Tibial artery (tissue), 4 donors: Measurements from ENCODE around the gene ARRDC4.

Experiments used
- DNase-seq, 2 donors: peaks; one replicate each; pipeline ENCODE4 v3.0.0-alpha.2; 2019
- H3K27ac ChIP-seq, 2 donors: fragments of 200-600 bp; sonication (generic) in 1 of 2; 1 replicate in 1 of 2; 2 replicates in 1 of 2; pipeline ENCODE4 v1.5.1; 2018 to 2019; ENCODE audit warnings: mild to moderate bottlenecking in 1 of 2
- H3K27me3 ChIP-seq, 2 donors: fragments of 200-600 bp; sonication (generic) in 1 of 2; one replicate each; pipeline versions ENCODE4 v1.5.1 to v1.6.0; 2016 to 2019
- H3K36me3 ChIP-seq, 3 donors: fragments of 200-600 bp; sonication (generic) in 2 of 3; one replicate each; pipeline ENCODE4 v1.5.1; 2016 to 2019; ENCODE audit warnings: mild to moderate bottlenecking in 2 of 3
- H3K4me1 ChIP-seq, 4 donors: fragments of 200-600 bp; sonication (generic) in 2 of 4; 1 replicate in 3 of 4; 2 replicates in 1 of 4; pipeline ENCODE4 v1.5.1; 2016 to 2019
- H3K4me3 ChIP-seq, 2 donors: fragments of 200-600 bp; sonication (generic) in 1 of 2; 1 replicate in 1 of 2; 2 replicates in 1 of 2; pipeline ENCODE4 v1.5.1; 2018 to 2019; ENCODE audit warnings: mild to moderate bottlenecking in 2 of 2
- H3K9me3 ChIP-seq, 3 donors: fragments of 200-600 bp; sonication (generic) in 1 of 3; one replicate each; pipeline ENCODE4 v1.5.1; 2016 to 2019
- intact Hi-C: fragments of 100-400 bp; cut with DNase I; formaldehyde crosslinking; loops from one replicate; pipeline ENCODE4 v1.15.0; 2023; ENCODE audit warnings: low total_unique reads
- TF ChIP-seq, protein P1 (sequence below), 2 experiments: fragments of 200-600 bp in 1 of 2; fragments of 450-650 bp in 1 of 2; IDR thresholded peaks; one replicate each; pipeline ENCODE4 v1.5.1; 2017 to 2019; ENCODE audit warnings: antibody characterized with exemption in 2 of 2, mild to moderate bottlenecking in 1 of 2, moderate library complexity in 1 of 2

ARRDC4 gene

DNA sequence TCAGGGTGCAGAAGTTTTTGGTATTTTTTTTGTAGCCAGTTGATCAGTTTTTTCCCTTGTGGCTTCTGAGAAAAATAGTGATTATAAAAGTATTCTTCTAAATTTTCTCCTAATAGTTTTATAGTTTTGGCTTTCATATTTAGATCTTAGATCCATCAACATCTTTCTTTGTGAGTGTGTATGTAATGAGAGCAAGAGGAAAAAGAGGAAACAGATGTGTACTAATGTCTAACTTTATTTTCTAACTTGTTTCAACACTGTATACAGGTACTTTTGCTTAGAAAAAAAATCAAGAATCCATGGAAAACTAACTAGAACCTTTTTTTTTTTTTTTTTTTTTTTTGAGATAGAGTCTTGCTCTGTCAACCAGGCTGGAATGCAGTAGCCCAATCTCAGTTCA is 53.1 kb downstream of the ARRDC4 start:
- TF ChIP-seq, protein P1, sequence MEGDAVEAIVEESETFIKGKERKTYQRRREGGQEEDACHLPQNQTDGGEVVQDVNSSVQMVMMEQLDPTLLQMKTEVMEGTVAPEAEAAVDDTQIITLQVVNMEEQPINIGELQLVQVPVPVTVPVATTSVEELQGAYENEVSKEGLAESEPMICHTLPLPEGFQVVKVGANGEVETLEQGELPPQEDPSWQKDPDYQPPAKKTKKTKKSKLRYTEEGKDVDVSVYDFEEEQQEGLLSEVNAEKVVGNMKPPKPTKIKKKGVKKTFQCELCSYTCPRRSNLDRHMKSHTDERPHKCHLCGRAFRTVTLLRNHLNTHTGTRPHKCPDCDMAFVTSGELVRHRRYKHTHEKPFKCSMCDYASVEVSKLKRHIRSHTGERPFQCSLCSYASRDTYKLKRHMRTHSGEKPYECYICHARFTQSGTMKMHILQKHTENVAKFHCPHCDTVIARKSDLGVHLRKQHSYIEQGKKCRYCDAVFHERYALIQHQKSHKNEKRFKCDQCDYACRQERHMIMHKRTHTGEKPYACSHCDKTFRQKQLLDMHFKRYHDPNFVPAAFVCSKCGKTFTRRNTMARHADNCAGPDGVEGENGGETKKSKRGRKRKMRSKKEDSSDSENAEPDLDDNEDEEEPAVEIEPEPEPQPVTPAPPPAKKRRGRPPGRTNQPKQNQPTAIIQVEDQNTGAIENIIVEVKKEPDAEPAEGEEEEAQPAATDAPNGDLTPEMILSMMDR (IDR thresholded peaks at IDR 0.05) = no peak
- intact Hi-C loops = no loop called here
- DNase-seq = no peak

DNA sequence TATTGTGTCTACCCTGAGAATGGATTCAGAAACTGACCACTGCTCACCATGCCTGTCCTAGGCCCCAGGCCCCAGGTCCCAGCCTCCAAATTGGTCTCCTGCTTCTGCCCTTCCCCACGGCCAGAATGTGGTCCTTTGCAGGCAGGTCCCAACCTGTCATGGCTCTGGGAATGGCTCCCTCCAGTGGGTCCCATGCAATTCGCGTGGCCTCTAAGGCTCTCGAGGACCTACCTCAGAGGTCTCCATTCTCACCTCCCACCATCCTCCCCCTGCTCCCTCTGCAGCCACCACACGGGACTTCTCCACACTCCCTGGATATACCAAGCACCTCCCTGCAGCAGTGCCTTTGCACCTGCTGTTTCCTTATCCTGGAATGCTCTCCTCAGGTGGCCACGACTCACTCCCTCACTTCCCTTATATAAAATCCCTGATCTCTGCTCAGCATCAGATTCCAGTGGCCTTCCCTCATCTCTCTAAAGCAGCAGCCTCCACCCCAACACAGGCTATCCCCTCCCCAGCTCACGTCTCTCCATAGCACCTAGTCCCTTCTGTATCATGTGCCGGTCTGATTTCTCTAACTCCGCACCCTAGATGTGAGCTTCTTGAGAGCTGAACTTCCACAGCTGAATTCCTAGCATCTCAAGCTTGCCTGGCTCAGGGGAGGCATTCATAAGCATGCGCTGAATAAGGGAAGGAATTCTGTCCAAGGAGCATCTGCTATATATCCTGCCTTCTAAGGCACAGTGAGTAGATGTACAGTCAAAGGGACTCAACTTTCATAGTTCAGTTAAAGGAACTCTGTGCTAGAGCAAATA is 56.9 kb downstream of the ARRDC4 start:
- Histone ChIP-seq H3K36me3 (no peaks in the 10 kb centered on the region), H3K4me1 (no peaks in the 10 kb centered on the region), H3K9me3 (no peaks in the 10 kb centered on the region), H3K4me3 (no peak overlapping the region), H3K27ac (no peak overlapping the region), H3K27me3 (no peaks in the 10 kb centered on the region)
- intact Hi-C loops = no loop called here
- no peak for DNase-seq
- TF ChIP-seq, protein P1 (IDR thresholded peaks at IDR 0.05) = no peak

More for the DNA sequence above, 53.1 kb downstream of the ARRDC4 start:
- Histone ChIP-seq H3K27me3 (no peaks in the 10 kb centered on the region), H3K4me1 (no peaks in the 10 kb centered on the region), H3K4me3 (no peak overlapping the region), H3K36me3 (no peaks in the 10 kb centered on the region), H3K9me3 (no peaks in the 10 kb centered on the region), H3K27ac (no peak overlapping the region)

DNA sequence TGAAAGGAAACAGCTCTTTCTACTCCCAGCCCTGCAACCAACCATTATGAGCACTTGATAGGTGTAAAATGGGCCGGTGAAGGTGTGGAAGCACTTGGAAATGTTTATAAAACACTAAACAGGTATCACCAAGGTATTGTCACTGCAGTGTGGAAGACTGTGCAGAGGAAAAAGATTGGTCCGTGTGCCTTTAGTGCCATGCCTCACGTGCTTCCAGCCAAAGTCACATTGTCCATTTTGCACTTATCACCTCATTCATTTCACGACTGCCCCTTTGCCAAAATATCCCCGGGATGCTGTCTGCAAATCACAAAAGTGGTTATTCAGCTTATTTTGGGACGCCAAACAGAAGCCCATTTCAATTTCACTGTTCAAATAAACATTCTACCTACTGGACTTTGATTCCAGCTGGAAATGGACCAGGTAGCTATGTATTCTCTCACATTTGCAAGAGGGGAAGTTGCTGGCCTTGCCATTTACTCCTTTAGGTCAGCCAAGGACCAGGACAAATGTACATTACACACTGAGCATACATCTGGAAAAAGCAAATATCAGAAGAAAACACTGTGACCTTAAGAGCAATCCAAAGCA is 58.4 kb downstream of the ARRDC4 start:
- no peak for DNase-seq
- Histone ChIP-seq H3K9me3 (no peaks in the 10 kb centered on the region), H3K36me3 (no peaks in the 10 kb centered on the region), H3K4me1 (no peaks in the 10 kb centered on the region), H3K27ac (no peak overlapping the region), H3K27me3 (no peaks in the 10 kb centered on the region), H3K4me3 (no peak overlapping the region)
- TF ChIP-seq, protein P1 (IDR thresholded peaks at IDR 0.05) = no peak
- intact Hi-C loops = no loop called here
